HEK293 (cell line): ENCODE results near the gene PRRT2.

Experiments used
- CTCF ChIA-PET: fragments of 350-600 bp; formaldehyde crosslinking; extraction: SDS; loops from one replicate; lab custom pipeline; 2021; ENCODE audit warnings: antibody characterized with exemption; lab: Yijun Ruan, JAX
- POLR2A ChIA-PET: fragments of 300-600 bp; formaldehyde crosslinking; extraction: SDS; loops from one replicate; lab custom pipeline; 2020; ENCODE audit warnings: antibody characterized with exemption, inconsistent platforms; lab: Yijun Ruan, JAX
- H3K27ac ChIP-seq: fragments of 200-500 bp; sonication (Bioruptor generic); 2 replicates; pipeline ENCODE4 v1.5.1; 2014; ENCODE audit warnings: low read depth, low read length, control low read depth, inconsistent platforms; ENCODE audit errors: extremely low read depth
- H3K36me3 ChIP-seq, 2 experiments: fragments of 200-500 bp in 1 of 2; sonication (Bioruptor generic) in 1 of 2; 1 replicate in 1 of 2; 2 replicates in 1 of 2; pipeline ENCODE4 v1.5.1; 2014 to 2017; ENCODE audit warnings: inconsistent platforms in 2 of 2, low read length in 2 of 2; ENCODE audit not compliant: control insufficient read depth in 2 of 2, insufficient read depth in 1 of 2
- H3K4me1 ChIP-seq: fragments of 200-500 bp; sonication (Bioruptor generic); 2 replicates; pipeline ENCODE4 v1.5.1; 2014; ENCODE audit warnings: mild to moderate bottlenecking, low read length, inconsistent platforms; ENCODE audit not compliant: control insufficient read depth, insufficient read depth
- H3K4me3 ChIP-seq: 2 replicates; pipeline ENCODE4 v1.5.1; 2011; ENCODE audit warnings: low read depth, mild to moderate bottlenecking, control low read depth, low read length, moderate library complexity
- H3K9me3 ChIP-seq: fragments of 200-500 bp; sonication (Bioruptor generic); 2 replicates; pipeline ENCODE4 v1.5.1; 2014; ENCODE audit warnings: low read depth, low read length, inconsistent platforms; ENCODE audit not compliant: control insufficient read depth, insufficient read depth
- GFI1B ChIP-seq: fragments of 450-650 bp; formaldehyde crosslinking; IDR thresholded peaks from 2 replicates; pipeline ENCODE4 v1.5.1; 2016; ENCODE audit warnings: missing biosample characterization, missing genetic modification characterization
- KLF1 ChIP-seq: fragments of 450-650 bp; formaldehyde crosslinking; IDR thresholded peaks from 2 replicates; pipeline ENCODE4 v1.5.1; 2016; ENCODE audit warnings: missing biosample characterization, missing genetic modification characterization
- ZBTB17 ChIP-seq: fragments of 450-650 bp; formaldehyde crosslinking; IDR thresholded peaks from 2 replicates; pipeline ENCODE4 v1.5.1; 2016; ENCODE audit warnings: missing biosample characterization, missing genetic modification characterization
- ZBTB8A ChIP-seq: fragments of 450-650 bp; formaldehyde crosslinking; IDR thresholded peaks from 2 replicates; pipeline ENCODE4 v1.5.1; 2016; ENCODE audit warnings: missing biosample characterization, missing genetic modification characterization
- ZFP41 ChIP-seq: fragments of 450-650 bp; formaldehyde crosslinking; IDR thresholded peaks from 2 replicates; pipeline ENCODE4 v1.5.1; 2016; ENCODE audit warnings: missing biosample characterization, missing genetic modification characterization, borderline replicate concordance
- ZNF114 ChIP-seq: fragments of 450-650 bp; formaldehyde crosslinking; IDR thresholded peaks from 2 replicates; pipeline ENCODE4 v1.5.0; 2017; ENCODE audit warnings: missing biosample characterization, missing genetic modification characterization
- ZNF211 ChIP-seq: fragments of 450-650 bp; formaldehyde crosslinking; IDR thresholded peaks from 2 replicates; pipeline ENCODE4 v1.5.1; 2016; ENCODE audit warnings: low read depth, missing biosample characterization, missing genetic modification characterization
- ZNF221 ChIP-seq: fragments of 450-650 bp; formaldehyde crosslinking; IDR thresholded peaks from 2 replicates; pipeline ENCODE4 v1.5.1; 2017; ENCODE audit warnings: missing biosample characterization, missing genetic modification characterization, borderline replicate concordance
- ZNF23 ChIP-seq: fragments of 450-650 bp; formaldehyde crosslinking; IDR thresholded peaks from 2 replicates; pipeline ENCODE4 v1.5.1; 2016; ENCODE audit warnings: missing biosample characterization, missing genetic modification characterization, borderline replicate concordance
- ZNF311 ChIP-seq: fragments of 450-650 bp; formaldehyde crosslinking; IDR thresholded peaks from 2 replicates; pipeline ENCODE4 v1.5.1; 2017; ENCODE audit warnings: missing biosample characterization, missing genetic modification characterization, borderline replicate concordance
- ZNF335 ChIP-seq: fragments of 450-650 bp; formaldehyde crosslinking; conservative IDR thresholded peaks from 2 replicates; pipeline ENCODE4 v1.5.1; 2016; ENCODE audit warnings: missing biosample characterization, missing genetic modification characterization
- ZNF473 ChIP-seq: fragments of 450-650 bp; formaldehyde crosslinking; IDR thresholded peaks from 2 replicates; pipeline ENCODE4 v1.5.1; 2017; ENCODE audit warnings: missing biosample characterization, missing genetic modification characterization
- ZNF561 ChIP-seq: fragments of 450-650 bp; IDR thresholded peaks from 2 replicates; pipeline ENCODE4 v1.5.1; 2018; ENCODE audit warnings: missing biosample characterization, missing genetic modification characterization, borderline replicate concordance
- ZNF626 ChIP-seq: fragments of 450-650 bp; sonication (Bioruptor Pico); formaldehyde crosslinking; IDR thresholded peaks from 2 replicates; pipeline ENCODE4 v1.5.1; 2018; ENCODE audit warnings: missing biosample characterization, missing genetic modification characterization, inconsistent platforms
- ZNF654 ChIP-seq: fragments of 450-650 bp; formaldehyde crosslinking; IDR thresholded peaks from 2 replicates; pipeline ENCODE4 v1.5.1; 2016; ENCODE audit warnings: low read depth, missing biosample characterization, missing genetic modification characterization
- ZNF701 ChIP-seq: fragments of 450-650 bp; formaldehyde crosslinking; IDR thresholded peaks from 2 replicates; pipeline ENCODE4 v1.5.1; 2016; ENCODE audit warnings: missing biosample characterization, missing genetic modification characterization
- ZNF837 ChIP-seq: fragments of 450-650 bp; formaldehyde crosslinking; IDR thresholded peaks from 2 replicates; pipeline ENCODE4 v1.5.1; 2016; ENCODE audit warnings: missing biosample characterization, missing genetic modification characterization
- TF ChIP-seq, protein P1 (sequence below): fragments of 450-650 bp; formaldehyde crosslinking; IDR thresholded peaks from 2 replicates; pipeline ENCODE4 v1.5.1; 2016; ENCODE audit warnings: missing biosample characterization, missing genetic modification characterization
- TF ChIP-seq, protein P2 (sequence below): fragments of 450-650 bp; formaldehyde crosslinking; IDR thresholded peaks from 2 replicates; pipeline ENCODE4 v1.5.1; 2016; ENCODE audit warnings: missing biosample characterization, missing genetic modification characterization

PRRT2 gene

DNA sequence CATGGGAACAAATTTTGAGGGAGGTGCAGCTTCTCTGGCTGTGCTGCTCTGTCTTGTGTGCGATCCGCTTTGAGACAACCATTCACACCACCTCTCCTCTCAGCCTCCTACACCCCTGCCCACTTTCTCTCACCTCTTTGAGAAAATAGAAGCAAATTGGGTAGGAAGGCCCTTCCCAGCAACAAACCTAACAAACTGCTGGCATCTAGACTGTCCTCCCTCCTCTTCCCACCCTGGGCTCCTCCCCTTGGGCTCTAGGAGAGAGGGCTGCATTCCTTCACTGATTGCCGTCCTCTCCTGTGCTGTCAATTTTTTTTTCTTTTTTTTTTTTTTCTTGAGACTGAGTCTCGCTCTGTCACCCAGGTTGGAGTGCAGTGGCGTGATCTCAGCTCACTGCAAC, 37.5 kb downstream of the PRRT2 start (continued):
- TF ChIP-seq ZNF561 (tag by site-specific recombination) = no peak
- TF ChIP-seq ZNF654 (tag by site-specific recombination) = no peak
- no peak for TF ChIP-seq ZBTB8A (tag by site-specific recombination)
- TF ChIP-seq, protein P1, sequence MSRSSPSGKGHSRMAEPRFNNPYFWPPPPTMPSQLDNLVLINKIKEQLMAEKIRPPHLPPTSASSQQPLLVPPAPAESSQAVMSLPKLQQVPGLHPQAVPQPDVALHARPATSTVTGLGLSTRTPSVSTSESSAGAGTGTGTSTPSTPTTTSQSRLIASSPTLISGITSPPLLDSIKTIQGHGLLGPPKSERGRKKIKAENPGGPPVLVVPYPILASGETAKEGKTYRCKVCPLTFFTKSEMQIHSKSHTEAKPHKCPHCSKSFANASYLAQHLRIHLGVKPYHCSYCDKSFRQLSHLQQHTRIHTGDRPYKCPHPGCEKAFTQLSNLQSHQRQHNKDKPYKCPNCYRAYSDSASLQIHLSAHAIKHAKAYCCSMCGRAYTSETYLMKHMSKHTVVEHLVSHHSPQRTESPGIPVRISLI = peak; percentile 68; the same call in 1 of the 2 replicates
- TF ChIP-seq, all 188 proteins: peak for 7

DNA sequence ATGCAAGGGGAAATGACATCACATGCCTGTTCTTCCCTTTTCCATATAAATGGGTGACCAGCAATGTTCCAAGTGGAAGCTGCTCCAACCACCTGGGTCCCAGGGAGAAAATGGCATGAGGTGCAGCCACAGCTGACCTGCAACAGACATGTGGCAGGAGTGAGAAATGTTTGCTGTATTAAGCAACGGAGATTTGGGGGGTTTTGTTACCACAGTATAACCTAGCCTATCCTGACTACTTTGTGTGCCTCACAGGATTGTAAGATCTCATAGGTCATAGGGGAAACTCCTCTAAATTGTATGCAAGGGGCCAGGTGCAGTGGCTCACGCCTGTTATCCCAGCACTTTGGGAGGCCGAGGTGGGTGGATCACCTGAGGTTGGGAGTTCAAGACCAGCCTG, 39.0 kb downstream of the PRRT2 start:
- ChIA-PET CTCF (interaction anchor here (0.5 to 5.0 kb wide), 4 partner anchors 8 to 95 kb away, joined by 3 to 74 read pairs (median 32); partner anchors contain the start of genes MVP and PAGR1), POLR2A (interaction anchor here (0.6 kb wide), 1 partner anchor 858 kb away, joined by 5 read pairs; no protein-coding TSS in a partner anchor)
- Histone ChIP-seq H3K4me3 (no peak overlapping the region), H3K36me3 (peaks cover 0 to 7% of the 10 kb centered on the region in 2 experiments; a peak in 1 of 3 replicates), H3K27ac (no peak overlapping the region), H3K4me1 (no peaks in the 10 kb centered on the region), H3K9me3 (no peaks in the 10 kb centered on the region)
- TF ChIP-seq ZNF211 (tag by site-specific recombination) (no peak), ZNF114 (tag by site-specific recombination) (no peak), ZBTB17 (tag by site-specific recombination) (0 out of 2 replicates have a peak, but pooled peaks have one; percentile 2), GFI1B (no peak), ZNF221 (no peak)

DNA sequence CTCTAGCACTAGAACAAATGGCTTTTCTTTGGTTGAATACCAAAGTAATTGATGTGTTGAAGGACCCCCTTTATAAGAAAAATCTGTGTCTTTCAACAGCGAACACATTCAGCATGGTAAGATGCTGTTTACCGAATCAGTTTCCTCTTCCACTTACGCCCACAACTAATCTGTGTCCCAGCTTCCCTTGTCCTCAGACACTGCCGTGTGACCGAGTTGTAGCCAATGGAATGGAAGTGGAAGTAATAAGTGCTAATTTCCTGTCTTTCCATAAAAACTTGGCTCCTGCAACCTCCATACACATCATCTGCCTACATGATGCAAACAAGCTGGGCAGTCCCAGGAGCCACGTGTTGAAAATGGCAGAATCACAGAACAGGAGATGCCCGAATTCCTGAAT, 40.7 kb downstream of the PRRT2 start:
- ChIA-PET POLR2A (interaction anchor here (2.1 kb wide), 1 partner anchor 37 kb away, joined by 11 read pairs; the partner anchor contains the start of gene PAGR1), CTCF (interaction anchor here (0.6 to 1.5 kb wide), 5 partner anchors 34 to 1068 kb away, joined by 3 to 4 read pairs (median 3); partner anchors contain the start of gene TLCD3B)

DNA sequence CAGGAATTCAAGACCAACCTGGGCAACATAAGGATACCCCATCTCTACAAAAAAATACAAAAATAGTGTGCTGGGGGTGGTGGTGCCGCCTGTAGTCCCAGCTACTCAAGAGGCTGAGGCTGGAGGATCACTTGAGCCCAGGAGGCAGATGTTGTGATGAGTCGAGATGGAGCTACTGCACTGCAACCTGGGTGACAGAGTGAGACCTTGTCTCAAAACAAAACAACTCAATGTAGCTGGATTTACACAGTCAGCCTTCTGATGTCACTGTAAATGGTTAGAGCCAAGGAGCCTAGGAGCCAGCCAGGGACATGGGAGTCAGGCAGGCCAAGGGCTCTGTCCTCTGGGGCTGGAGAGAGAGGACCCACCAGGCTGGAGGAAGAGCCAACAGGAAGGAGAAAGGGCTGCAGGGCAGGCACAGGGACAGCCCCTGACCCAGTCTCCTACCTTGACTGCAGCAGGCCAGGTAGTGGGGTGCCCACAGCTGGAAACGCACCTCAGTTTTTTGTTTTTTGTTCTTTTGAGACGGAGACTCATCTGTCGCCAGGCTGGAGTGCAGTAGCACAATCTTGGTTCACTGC, 42.6 kb downstream of the PRRT2 start:
- Histone ChIP-seq H3K4me3 (no peak overlapping the region), H3K36me3 (peaks cover 0 to 18% of the 10 kb centered on the region in 2 experiments; a peak in 2 of 3 replicates), H3K27ac (no peak overlapping the region), H3K4me1 (no peaks in the 10 kb centered on the region), H3K9me3 (no peaks in the 10 kb centered on the region)
- ChIA-PET POLR2A (interaction anchor here (0.7 to 2.1 kb wide), 3 partner anchors 38 to 1144 kb away, joined by 3 to 11 read pairs (median 3); partner anchors contain the start of genes PAGR1 and TAOK2), CTCF (interaction anchor here (0.8 to 1.0 kb wide), 2 partner anchors 17 to 34 kb away, joined by 3 read pairs; partner anchors contain the start of gene MVP)
- TF ChIP-seq ZNF311 (tag by site-specific recombination) (no peak), ZNF335 (tag by site-specific recombination) (0 out of 2 replicates have a peak, but pooled peaks have one; percentile 23), ZNF473 (no peak), ZFP41 (tag by site-specific recombination) (no peak)
- TF ChIP-seq, protein P2, sequence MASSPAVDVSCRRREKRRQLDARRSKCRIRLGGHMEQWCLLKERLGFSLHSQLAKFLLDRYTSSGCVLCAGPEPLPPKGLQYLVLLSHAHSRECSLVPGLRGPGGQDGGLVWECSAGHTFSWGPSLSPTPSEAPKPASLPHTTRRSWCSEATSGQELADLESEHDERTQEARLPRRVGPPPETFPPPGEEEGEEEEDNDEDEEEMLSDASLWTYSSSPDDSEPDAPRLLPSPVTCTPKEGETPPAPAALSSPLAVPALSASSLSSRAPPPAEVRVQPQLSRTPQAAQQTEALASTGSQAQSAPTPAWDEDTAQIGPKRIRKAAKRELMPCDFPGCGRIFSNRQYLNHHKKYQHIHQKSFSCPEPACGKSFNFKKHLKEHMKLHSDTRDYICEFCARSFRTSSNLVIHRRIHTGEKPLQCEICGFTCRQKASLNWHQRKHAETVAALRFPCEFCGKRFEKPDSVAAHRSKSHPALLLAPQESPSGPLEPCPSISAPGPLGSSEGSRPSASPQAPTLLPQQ (tag by site-specific recombination) = no peak

More for the DNA sequence above, 40.7 kb downstream of the PRRT2 start:
- no peak for TF ChIP-seq ZNF626
- no peak for TF ChIP-seq ZNF23 (tag by site-specific recombination)
- TF ChIP-seq ZBTB17 (tag by site-specific recombination) = 0 out of 2 replicates have a peak, but pooled peaks have one; percentile 33
- TF ChIP-seq ZNF837 = no peak
- no peak for TF ChIP-seq KLF1 (tag by site-specific recombination)
- no peak for TF ChIP-seq ZNF701 (tag by site-specific recombination)
- Histone ChIP-seq H3K9me3 (no peaks in the 10 kb centered on the region), H3K4me3 (no peak overlapping the region), H3K36me3 (peaks cover 0 to under 1% of the 10 kb centered on the region in 2 experiments; a peak in 2 of 3 replicates), H3K27ac (no peak overlapping the region), H3K4me1 (no peaks in the 10 kb centered on the region)
